GM19023 (cell line): ENCODE results near the gene ARMC10.
"Not testable (repeated sequence)": the region's sequence is repeated elsewhere in the genome, so short reads cannot be mapped to it uniquely, and the experiment has no call there.

Experiments
- ATAC-seq: cut with Tn5 transposase; IDR thresholded peaks from one replicate; pipeline ENCODE4 v1.9.1; 2021; ENCODE audit warnings: mild to moderate bottlenecking, moderate library complexity; ENCODE audit not compliant: unreplicated experiment

The ARMC10 gene

GRCh38 chr7:103121641-103122040, 46.7 kb downstream of the ARMC10 start:
- no peak for ATAC-seq

- ATAC-seq, result no peak
Observed at GRCh38 chr7:103123529-103123928, 48.6 kb downstream of the ARMC10 start.

GRCh38 chr7:103124429-103124979, 49.6 kb downstream of the ARMC10 start:
- ATAC-seq, result no peak

GRCh38 chr7:103127006-103127405, 52.1 kb downstream of the ARMC10 start:
- no peak for ATAC-seq

GRCh38 chr7:103129702-103130549, 55.0 kb downstream of the ARMC10 start:
- ATAC-seq, result no peak

GRCh38 chr7:103130901-103131624, 56.1 kb downstream of the ARMC10 start:
- ATAC-seq, result no peak

GRCh38 chr7:103132995-103133688, 58.2 kb downstream of the ARMC10 start:
- no peak for ATAC-seq

GRCh38 chr7:103134836-103135554, 60.1 kb downstream of the ARMC10 start:
- no peak for ATAC-seq

- no peak for ATAC-seq
Observed at GRCh38 chr7:103140061-103140460, 65.1 kb downstream of the ARMC10 start.

GRCh38 chr7:103140685-103141084, 65.7 kb downstream of the ARMC10 start:
- ATAC-seq, result no peak

GRCh38 chr7:103141753-103142404, 66.9 kb downstream of the ARMC10 start:
- no peak for ATAC-seq

- no peak for ATAC-seq
Observed at GRCh38 chr7:103142494-103142893, 67.6 kb downstream of the ARMC10 start.

- ATAC-seq, result no peak
Observed at GRCh38 chr7:103143868-103144267, 68.9 kb downstream of the ARMC10 start.

- ATAC-seq, result not testable (repeated sequence)
Observed at GRCh38 chr7:103144754-103145153, 69.8 kb downstream of the ARMC10 start.

- no peak for ATAC-seq
Observed at GRCh38 chr7:103148131-103148993, 73.4 kb downstream of the ARMC10 start.
